Activated naive CD4-positive, alpha-beta T cell treated with anti-CD3 and anti-CD28 coated beads, Interleukin-2, amount 50 U/mL, for 72 hours (primary cell): ENCODE measurements around the gene PDGFB. TPM values are rescaled to one million over a fixed set of nuclear protein-coding genes. Genes with fewer than 3 reads are reported as not detected.

Experiments
- ATAC-seq, 2 donors: fragments of 150-1000 bp; cut with Tn5 transposase; 2 replicates each; pipeline ENCODE4 v1.10.0; 2021; ENCODE audit warnings: mild to moderate bottlenecking in 2 of 2, moderate library complexity in 2 of 2
- DNase-seq, 2 donors: peaks; one replicate each; pipeline ENCODE4 v3.0.0; 2021 to 2022; ENCODE audit warnings: low spot score in 2 of 2
- H3K27ac Mint-ChIP-seq, 2 donors: one replicate each; pipeline ENCODE4 v1.8.0; 2022; ENCODE audit warnings: mild to moderate bottlenecking in 2 of 2, mixed read lengths in 2 of 2
- H3K36me3 Mint-ChIP-seq, 2 donors: one replicate each; pipeline ENCODE4 v1.8.0; 2022; ENCODE audit warnings: mixed read lengths in 2 of 2
- H3K9me3 Mint-ChIP-seq, 2 donors: one replicate each; pipeline ENCODE4 v1.8.0; 2022; ENCODE audit warnings: mixed read lengths in 2 of 2
- total RNA-seq, 2 donors: library from RNA; stranded (reverse); gene quantifications; one replicate each; pipeline ENCODE4 v1.2.3, GENCODE V29; 2022

PDGFB gene
- 1 to 10 TPM in 1 of 2 donors, under 1 TPM in 1; 0.46 to 2.9 TPM for total RNA-seq

DNA sequence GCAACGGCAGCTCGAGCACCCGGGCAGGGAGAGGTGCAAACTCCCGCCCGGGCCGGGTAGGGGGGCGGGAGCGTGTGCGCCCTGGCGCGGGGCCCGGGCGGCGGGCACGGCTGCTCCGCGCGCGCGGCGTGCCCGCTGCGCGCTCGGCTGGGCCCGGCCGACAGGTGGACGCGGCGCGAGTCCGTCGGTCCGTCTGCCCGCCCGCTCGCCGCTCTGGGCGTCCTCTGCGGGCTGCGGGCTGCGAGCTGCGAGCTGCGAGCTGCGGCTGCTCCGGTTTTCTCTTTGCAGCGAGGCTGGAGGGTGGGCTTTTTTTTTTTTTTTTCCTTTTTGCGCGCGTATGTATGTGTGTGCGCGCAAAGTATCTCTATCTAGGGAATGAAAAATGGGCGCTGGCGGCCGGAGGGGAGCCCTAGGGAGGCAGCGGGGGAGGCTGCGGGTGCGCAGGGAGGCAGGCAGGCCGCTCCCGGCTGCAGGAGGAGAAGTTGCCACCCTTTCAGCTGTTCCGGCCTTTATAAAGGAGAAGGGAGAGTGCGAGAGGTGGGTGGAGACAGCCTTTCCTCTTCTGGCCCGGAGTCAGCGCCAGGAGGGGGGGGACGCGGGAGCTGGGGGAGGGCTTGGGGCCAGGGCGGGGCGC is at the start of gene PDGFB:
Gene PDGFB (minus strand): TSS at position 487 of the 634 bp plus-strand sequence. CDS start 1,019 bp downstream, outside the sequence.
- ATAC-seq (no peak), DNase-seq (no peak)
- H3K27ac Mint-ChIP-seq = no peak within 1 kb of the TSS
- peaks cover 6 to 7% of the 10 kb centered on the region in 2 donors for H3K36me3 Mint-ChIP-seq
- no peaks in the 10 kb centered on the region for H3K9me3 Mint-ChIP-seq

DNA sequence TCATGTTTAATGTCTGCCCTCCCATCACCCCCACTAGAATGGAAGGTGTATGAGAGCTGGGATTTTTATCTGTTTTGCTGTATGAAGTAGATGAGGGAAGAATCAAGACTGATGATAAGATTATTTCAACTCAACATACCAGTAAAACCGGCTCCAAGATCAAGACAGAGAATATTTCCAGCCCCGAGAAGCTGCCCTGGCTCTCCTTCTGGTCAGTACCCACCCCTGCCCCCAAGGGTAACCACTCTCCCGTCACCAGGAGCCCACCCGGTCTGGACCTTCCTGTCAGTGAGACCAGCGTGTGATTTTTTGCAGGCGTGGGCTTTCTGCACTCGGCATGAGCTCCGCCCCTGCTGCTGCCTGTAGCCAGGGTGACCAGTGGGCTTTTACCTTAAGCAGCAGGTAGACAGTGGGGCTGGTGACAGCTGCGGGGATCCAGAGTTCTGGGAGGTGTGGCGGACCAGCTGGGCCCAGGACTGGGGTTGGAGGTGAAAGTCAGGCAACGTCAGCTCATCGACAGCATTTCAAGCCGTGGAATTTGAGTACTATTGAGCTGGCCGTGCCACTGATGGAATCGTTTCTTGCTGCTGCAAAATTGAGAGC is 49.1 kb upstream of the PDGFB start:
- ATAC-seq = no peak
- H3K36me3 Mint-ChIP-seq = no peaks in the 10 kb centered on the region
- no peaks in the 10 kb centered on the region for H3K9me3 Mint-ChIP-seq
- no peak for DNase-seq
- no peak overlapping the region for H3K27ac Mint-ChIP-seq

DNA sequence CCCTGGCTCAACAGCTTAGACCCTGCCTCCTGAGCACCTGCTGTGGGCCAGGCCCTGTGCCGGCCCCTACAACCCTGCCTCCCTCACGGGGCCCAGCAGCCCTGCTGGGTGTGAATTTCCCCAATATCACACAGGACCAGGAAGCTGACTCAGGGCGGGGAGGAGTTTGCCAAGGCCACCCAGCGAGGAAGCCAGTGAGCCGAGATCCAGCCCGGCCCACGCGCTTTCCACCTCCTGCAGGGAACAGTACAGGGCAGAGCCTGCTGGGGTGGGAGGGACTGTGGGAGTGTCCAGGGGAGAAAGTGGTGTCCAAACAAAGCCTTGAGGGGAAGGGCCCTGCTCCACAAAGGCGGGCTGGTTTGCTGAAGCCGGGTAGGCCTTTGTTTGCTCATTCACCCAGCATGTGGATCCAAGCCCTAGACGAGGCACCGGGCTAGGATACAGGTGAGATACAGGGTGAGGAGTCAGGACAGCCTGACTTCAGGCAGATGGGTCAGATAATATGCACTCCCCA is 47.8 kb upstream of the PDGFB start:
- Mint-ChIP-seq H3K27ac (no peak overlapping the region), H3K9me3 (no peaks in the 10 kb centered on the region)
- ATAC-seq = peak in 1 of 2 donors; percentile 13

GRCh38 chr22:39292031-39292462 is 47.3 kb upstream of the PDGFB start:
- no peaks in the 10 kb centered on the region for H3K9me3 Mint-ChIP-seq
- DNase-seq (no peak), ATAC-seq (no peak)
- H3K27ac Mint-ChIP-seq = no peak overlapping the region
- no peaks in the 10 kb centered on the region for H3K36me3 Mint-ChIP-seq

More for the DNA sequence above, 47.8 kb upstream of the PDGFB start:
- DNase-seq = no peak
- H3K36me3 Mint-ChIP-seq = no peaks in the 10 kb centered on the region

GRCh38 chr22:39291523-39291922 is 46.7 kb upstream of the PDGFB start:
- Mint-ChIP-seq H3K27ac (no peak overlapping the region), H3K36me3 (no peaks in the 10 kb centered on the region), H3K9me3 (no peaks in the 10 kb centered on the region)
- DNase-seq (no peak), ATAC-seq (no peak)

DNA sequence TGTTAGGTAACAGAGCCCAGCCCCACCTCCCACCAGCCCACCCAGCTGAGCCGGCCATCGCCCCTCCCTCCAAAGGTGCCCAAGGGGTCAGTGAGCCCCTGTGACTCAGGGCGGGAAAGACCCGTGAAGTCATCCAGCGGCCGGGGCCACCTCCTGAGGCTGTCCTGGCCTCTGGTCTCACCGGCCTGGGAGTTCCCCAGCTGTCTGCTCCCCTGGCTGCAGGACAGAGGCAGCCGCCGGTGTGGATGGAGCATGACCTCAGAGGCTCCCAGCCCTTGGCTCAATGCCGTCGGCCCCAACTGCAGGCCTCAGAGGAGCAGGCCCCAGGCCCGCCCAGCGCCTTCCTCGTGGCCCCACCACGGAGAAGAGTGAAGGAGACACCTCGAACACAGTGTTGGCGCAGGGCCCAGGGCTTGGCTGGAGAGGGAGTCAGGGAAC is 46.0 kb upstream of the PDGFB start:
- peaks cover 3 to 4% of the 10 kb centered on the region in 2 donors for H3K36me3 Mint-ChIP-seq
- DNase-seq (no peak), ATAC-seq (no peak)
- no peak overlapping the region for H3K27ac Mint-ChIP-seq
- H3K9me3 Mint-ChIP-seq = peaks cover 0 to 4% of the 10 kb centered on the region in 2 donors

GRCh38 chr22:39289975-39290720 is 45.4 kb upstream of the PDGFB start:
- no peak for ATAC-seq
- peaks cover 4 to 5% of the 10 kb centered on the region in 2 donors for H3K36me3 Mint-ChIP-seq
- peaks cover 0 to 5% of the 10 kb centered on the region in 2 donors for H3K9me3 Mint-ChIP-seq
- H3K27ac Mint-ChIP-seq = no peak overlapping the region
- DNase-seq = no peak

DNA sequence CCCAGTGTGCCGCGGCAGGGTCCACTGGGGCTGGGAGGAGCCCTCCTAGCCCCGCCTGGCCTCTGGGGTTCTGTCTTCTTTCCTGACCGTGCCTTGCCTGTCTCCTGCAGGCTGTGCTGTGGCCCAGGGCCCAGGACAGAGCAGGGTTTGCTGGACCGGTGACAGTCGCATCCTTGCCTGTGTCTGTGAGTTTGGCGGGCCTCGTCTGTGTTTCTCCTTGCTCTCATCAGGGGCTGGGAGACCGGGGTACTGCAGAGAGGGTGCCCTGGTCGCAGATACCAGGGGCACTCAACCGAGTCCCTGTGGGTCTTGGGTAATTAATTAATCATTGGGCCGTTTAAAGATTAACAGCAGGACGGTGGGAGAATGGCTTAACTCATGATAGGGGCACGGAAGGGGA is 44.8 kb upstream of the PDGFB start:
- no peak for ATAC-seq
- peaks cover 0 to 5% of the 10 kb centered on the region in 2 donors for H3K9me3 Mint-ChIP-seq
- H3K36me3 Mint-ChIP-seq = peaks cover 4 to 10% of the 10 kb centered on the region in 2 donors
- DNase-seq = no peak
- H3K27ac Mint-ChIP-seq = no peak overlapping the region

DNA sequence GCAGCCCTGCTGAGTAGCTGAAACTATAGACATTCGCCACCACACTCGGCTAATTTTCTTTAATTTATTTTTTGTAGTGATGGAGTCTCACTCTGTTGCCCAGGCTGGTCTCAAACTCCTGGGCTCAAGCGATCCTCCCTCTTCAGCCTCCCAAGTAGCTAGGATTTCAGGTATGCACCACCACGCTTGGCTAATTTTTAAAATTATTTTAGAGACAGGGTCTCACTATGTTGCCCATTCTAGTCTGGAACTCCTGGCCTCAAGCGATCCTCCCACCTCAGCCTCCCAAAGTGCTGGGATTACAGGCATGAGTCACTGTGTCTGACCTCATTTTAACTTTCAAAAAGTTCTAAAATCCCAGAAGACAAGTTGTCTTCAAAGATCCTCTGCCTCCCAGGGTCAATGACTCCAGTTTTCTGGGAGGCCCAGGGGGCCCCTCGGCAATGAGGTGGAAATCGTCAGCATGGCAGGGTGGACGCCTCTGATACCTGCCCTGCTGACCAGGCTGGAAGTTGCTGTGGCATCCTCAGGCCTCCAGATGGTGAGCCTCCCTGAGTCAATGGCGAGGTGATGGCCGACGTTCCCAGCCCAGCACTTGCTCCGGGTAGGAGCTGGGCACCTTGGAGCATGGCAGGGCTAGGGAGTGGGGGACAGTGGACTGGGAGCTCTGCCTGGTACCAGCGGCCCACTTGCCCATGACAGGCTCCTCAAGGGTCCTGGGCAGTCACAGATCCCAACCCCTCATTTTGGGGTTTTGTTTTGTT is 43.5 kb upstream of the PDGFB start:
- peaks cover 4 to 10% of the 10 kb centered on the region in 2 donors for H3K36me3 Mint-ChIP-seq
- no peak overlapping the region for H3K27ac Mint-ChIP-seq
- ATAC-seq (no peak), DNase-seq (no peak)
- H3K9me3 Mint-ChIP-seq = peaks cover 0 to 5% of the 10 kb centered on the region in 2 donors

- no peak for ATAC-seq
- Mint-ChIP-seq H3K36me3 (peaks cover 4 to 10% of the 10 kb centered on the region in 2 donors), H3K27ac (no peak overlapping the region), H3K9me3 (peaks cover 0 to 5% of the 10 kb centered on the region in 2 donors)
- no peak for DNase-seq
Observed at GRCh38 chr22:39287076-39287725, 42.4 kb upstream of the PDGFB start.

DNA sequence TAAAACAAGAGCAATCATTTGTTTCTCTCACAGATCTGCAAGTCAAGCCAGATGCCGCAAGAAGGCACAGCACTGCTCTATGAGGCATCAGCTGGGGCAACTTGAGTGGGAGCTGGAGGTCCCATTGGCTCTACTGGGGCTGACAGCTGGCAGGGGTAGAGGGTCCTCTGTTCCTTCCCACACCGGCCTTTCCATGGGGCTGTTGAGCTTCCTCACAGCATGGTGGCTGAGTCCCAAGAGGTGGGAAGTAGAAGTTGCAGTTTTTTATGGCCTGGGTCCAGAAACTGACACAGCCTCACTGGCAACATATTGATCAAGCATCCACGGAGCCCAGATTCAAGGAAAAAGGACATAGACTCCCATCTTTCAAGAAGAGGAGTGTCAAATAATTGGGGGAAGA is 40.2 kb upstream of the PDGFB start:
- ATAC-seq = no peak
- DNase-seq = no peak
- no peak overlapping the region for H3K27ac Mint-ChIP-seq
- H3K9me3 Mint-ChIP-seq = peaks cover 0 to 5% of the 10 kb centered on the region in 2 donors
- H3K36me3 Mint-ChIP-seq = peaks cover 4 to 10% of the 10 kb centered on the region in 2 donors

DNA sequence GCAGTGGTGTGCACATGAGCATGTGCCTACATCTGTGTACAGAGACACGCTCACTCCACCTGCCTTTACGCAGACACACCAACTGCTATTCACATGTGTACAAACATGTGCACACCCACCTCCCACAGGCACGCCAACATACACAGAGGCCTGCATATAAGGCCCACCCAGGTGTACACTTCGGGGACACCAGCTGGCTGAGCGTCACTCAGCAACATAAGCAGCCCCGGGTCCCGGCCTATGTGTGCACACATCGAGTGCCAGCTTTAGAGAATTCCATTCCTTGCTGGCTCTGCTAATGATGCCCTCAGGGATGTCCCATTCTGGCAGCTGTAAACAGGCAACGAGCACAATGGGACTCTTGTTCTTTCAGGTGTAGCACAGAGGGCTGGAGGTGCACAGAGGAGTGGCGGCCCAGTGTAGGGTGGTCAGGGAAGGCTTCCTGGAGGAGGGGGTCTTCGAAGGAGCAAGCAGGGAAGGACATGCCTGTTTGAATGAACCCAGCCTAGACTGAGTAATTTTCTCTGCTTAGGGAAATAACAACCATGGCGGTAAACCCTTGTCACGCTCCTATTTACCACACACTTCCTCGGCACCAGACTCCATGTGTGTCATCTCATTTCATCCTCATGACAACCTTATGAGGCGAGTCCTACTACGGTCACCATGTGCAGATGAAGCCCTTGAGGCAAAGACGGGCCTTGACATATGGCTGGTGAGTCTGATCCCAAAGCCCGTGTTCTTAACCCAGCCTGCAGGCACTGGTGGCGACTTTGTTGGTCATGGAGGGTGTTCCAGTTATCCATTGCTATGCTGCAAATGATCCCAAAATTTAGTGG is 39.6 kb upstream of the PDGFB start:
- Mint-ChIP-seq H3K27ac (no peak overlapping the region), H3K9me3 (peaks cover 0 to 5% of the 10 kb centered on the region in 2 donors), H3K36me3 (peaks cover 4 to 10% of the 10 kb centered on the region in 2 donors)
- ATAC-seq (no peak), DNase-seq (no peak)

- ATAC-seq (no peak), DNase-seq (no peak)
- peaks cover 4 to 10% of the 10 kb centered on the region in 2 donors for H3K36me3 Mint-ChIP-seq
- peaks cover 0 to 5% of the 10 kb centered on the region in 2 donors for H3K9me3 Mint-ChIP-seq
- H3K27ac Mint-ChIP-seq = peak overlapping the region in 1 of 2 donors; percentile 12
Observed at GRCh38 chr22:39283322-39284141, 38.8 kb upstream of the PDGFB start.

DNA sequence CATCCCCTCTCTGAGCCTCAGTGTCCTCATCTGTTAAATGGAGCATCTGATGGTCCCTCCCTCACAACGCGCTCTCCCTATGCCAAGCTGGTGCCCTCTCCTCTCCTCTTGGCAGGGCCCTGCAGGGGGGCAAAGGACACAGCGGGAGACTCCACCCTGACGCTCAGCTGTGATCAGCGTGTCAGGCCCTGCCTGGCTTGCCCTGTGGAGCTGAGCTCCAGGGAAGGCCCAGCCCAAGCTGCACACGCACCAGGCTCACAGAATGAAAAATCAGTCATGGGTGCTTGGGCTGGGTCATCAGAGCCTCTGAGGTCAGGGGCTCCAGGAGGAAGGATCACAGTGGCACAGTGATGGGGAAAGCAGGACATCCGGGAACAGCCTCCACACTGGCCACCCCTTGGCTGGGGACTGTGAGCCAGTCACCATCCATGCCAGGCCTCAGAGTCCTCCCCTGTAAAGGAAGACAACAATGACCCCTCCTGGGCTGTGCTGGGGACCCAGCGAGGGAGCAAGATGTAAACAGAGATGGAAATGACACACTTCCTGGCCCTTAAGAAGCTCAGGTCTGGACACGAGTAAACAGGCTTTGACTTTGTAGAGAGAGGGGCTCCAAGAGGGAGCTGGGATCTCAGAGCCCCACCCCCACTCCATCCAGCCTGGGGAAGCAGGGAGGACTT is 38.0 kb upstream of the PDGFB start:
- no peak for DNase-seq
- peaks cover 0 to 5% of the 10 kb centered on the region in 2 donors for H3K9me3 Mint-ChIP-seq
- H3K36me3 Mint-ChIP-seq = peaks cover 4 to 10% of the 10 kb centered on the region in 2 donors
- peak overlapping the region; percentile 12 to 14 for H3K27ac Mint-ChIP-seq
- ATAC-seq = no peak
